Neural cell (in vitro differentiated cells): ENCODE results near the gene PTGR3. TPM values are rescaled to one million over a fixed set of nuclear protein-coding genes. Genes with fewer than 3 reads are reported as not detected.

Source experiments
- H2AFZ ChIP-seq: fragments of 200-600, 300-800 bp; sonication (generic), shearing (Covaris generic); 2 replicates; pipeline ENCODE4 v1.6.0; 2014; ENCODE audit warnings: low read depth, mild to moderate bottlenecking, antibody characterized with exemption, low read length, moderate library complexity
- H3F3A ChIP-seq: fragments of 200-600 bp; shearing (Covaris generic); 2 replicates; pipeline ENCODE4 v1.6.1; 2016; ENCODE audit warnings: mild to moderate bottlenecking, moderate library complexity, mixed read lengths, antibody characterized with exemption, low read length; ENCODE audit not compliant: insufficient read depth, poor library complexity, severe bottlenecking
- H3K27ac ChIP-seq: fragments of 200-600, 300-800 bp; sonication (generic), shearing (Covaris generic); 2 replicates; pipeline ENCODE4 v1.5.1; 2014; ENCODE audit warnings: mild to moderate bottlenecking, low read length, moderate library complexity
- H3K27me3 ChIP-seq: fragments of 300-800, 200-600 bp; sonication (generic), shearing (Covaris generic); 2 replicates; pipeline ENCODE4 v1.6.0; 2014; ENCODE audit warnings: mild to moderate bottlenecking, low read depth, low read length, moderate library complexity; ENCODE audit not compliant: insufficient read depth
- H3K36me3 ChIP-seq: fragments of 300-800, 200-600 bp; sonication (generic), shearing (Covaris generic); 2 replicates; pipeline ENCODE4 v1.5.1; 2014; ENCODE audit warnings: mild to moderate bottlenecking, antibody characterized with exemption, low read length, moderate library complexity; ENCODE audit not compliant: insufficient read depth
- H3K4me2 ChIP-seq: fragments of 300-800, 200-600 bp; sonication (generic), shearing (Covaris generic); 2 replicates; pipeline ENCODE4 v1.6.0; 2014; ENCODE audit warnings: mild to moderate bottlenecking, low read length
- H3K4me3 ChIP-seq: fragments of 300-800, 200-600 bp; sonication (generic), shearing (Covaris generic); 2 replicates; pipeline ENCODE4 v1.5.1; 2014; ENCODE audit warnings: mild to moderate bottlenecking, low read length, moderate library complexity
- H3K79me2 ChIP-seq: fragments of 200-600 bp; shearing (Covaris generic); replicated peaks from 2 replicates; pipeline ENCODE4 v1.6.0; 2014; ENCODE audit warnings: mild to moderate bottlenecking, low read length, moderate library complexity; ENCODE audit not compliant: insufficient read depth
- H3K9ac ChIP-seq: fragments of 300-800, 200-600 bp; sonication (generic), shearing (Covaris generic); 2 replicates; pipeline ENCODE4 v1.6.1; 2016; ENCODE audit warnings: mild to moderate bottlenecking, low read length, mixed read lengths
- H3K9me2 ChIP-seq: fragments of 200-600 bp; shearing (Covaris generic); 2 replicates; pipeline ENCODE4 v1.6.1; 2016; ENCODE audit warnings: mild to moderate bottlenecking, low read length, mixed read lengths; ENCODE audit not compliant: insufficient read depth
- H3K9me3 ChIP-seq: fragments of 200-600, 300-800 bp; sonication (generic), shearing (Covaris generic); 2 replicates; pipeline ENCODE4 v1.6.1; 2016; ENCODE audit warnings: mild to moderate bottlenecking, mixed run types, low read length, moderate library complexity, mixed read lengths
- H4K20me1 ChIP-seq: fragments of 200-600 bp; shearing (Covaris generic); 2 replicates; pipeline ENCODE4 v1.6.1; 2016; ENCODE audit warnings: mild to moderate bottlenecking, mixed run types; ENCODE audit not compliant: insufficient read depth
- EP300 ChIP-seq: fragments of 450-650 bp; conservative IDR thresholded peaks from 2 replicates; pipeline ENCODE4 v1.6.1; 2014; ENCODE audit warnings: antibody characterized with exemption, mild to moderate bottlenecking, moderate library complexity; ENCODE audit not compliant: poor library complexity, severe bottlenecking
- EZH2 ChIP-seq: fragments of 200-600, 300-800 bp; shearing (Covaris generic), sonication (generic); IDR thresholded peaks from 2 replicates; pipeline ENCODE4 v1.6.1; 2014; ENCODE audit warnings: antibody characterized with exemption, low read length, borderline replicate concordance, mild to moderate bottlenecking; ENCODE audit not compliant: insufficient read depth, poor library complexity, severe bottlenecking
- MXI1 ChIP-seq: fragments of 450-650 bp; conservative IDR thresholded peaks from 2 replicates; pipeline ENCODE4 v1.6.1; 2014; ENCODE audit warnings: antibody characterized with exemption, mild to moderate bottlenecking; ENCODE audit not compliant: poor library complexity, severe bottlenecking
- POLR2AphosphoS5 ChIP-seq: IDR thresholded peaks from 2 replicates; pipeline ENCODE4 v1.6.1; 2012
- RAD21 ChIP-seq: fragments of 450-650 bp; conservative IDR thresholded peaks from 2 replicates; pipeline ENCODE4 v1.6.1; 2014; ENCODE audit warnings: antibody characterized with exemption, mild to moderate bottlenecking, moderate library complexity
- SMC3 ChIP-seq: fragments of 450-650 bp; conservative IDR thresholded peaks from 2 replicates; pipeline ENCODE4 v1.6.1; 2014; ENCODE audit warnings: antibody characterized with exemption, mild to moderate bottlenecking, moderate library complexity; ENCODE audit not compliant: poor library complexity
- TAF1 ChIP-seq: IDR thresholded peaks from 2 replicates; pipeline ENCODE4 v1.6.1; 2012; ENCODE audit warnings: low read depth
- polyA plus RNA-seq: library from polyadenylated mRNA; depleted of rRNA; stranded (reverse); fragments of >200 nt; gene quantifications from 2 replicates; pipeline ENCODE4 v1.2.3, GENCODE V29; 2014
- TF ChIP-seq, protein P1 (sequence below): fragments of 450-650 bp; IDR thresholded peaks from 2 replicates; pipeline ENCODE4 v1.5.1; 2014; ENCODE audit warnings: antibody characterized with exemption, mild to moderate bottlenecking, moderate library complexity; ENCODE audit not compliant: poor library complexity, severe bottlenecking
- TF ChIP-seq, protein P2 (sequence below): IDR thresholded peaks from 2 replicates; pipeline ENCODE4 v1.6.1; 2012; ENCODE audit warnings: borderline replicate concordance

PTGR3 gene
- polyA plus RNA-seq, 1 donor from 2014 or later, result 5.9 TPM

DNA sequence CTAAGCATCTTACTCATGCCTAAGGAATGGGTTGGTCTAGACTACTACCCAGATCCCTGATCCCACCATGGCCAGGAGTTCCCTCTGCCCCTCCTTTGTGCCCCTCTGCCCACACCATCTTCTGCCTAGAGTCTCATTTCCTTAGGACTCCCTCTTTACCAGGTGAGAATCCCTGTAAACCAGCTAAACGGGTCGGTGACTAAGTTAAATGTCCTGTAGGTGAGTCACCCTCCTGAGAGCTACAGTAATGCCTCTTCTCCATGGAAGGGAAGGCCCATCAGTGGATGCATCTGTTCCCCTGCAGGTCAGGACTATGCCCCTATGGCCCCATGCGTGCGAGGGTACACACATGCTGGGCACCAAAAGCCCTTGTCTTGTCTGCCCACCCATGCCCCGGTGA lies 25.4 kb downstream of the PTGR3 start:
- no peak overlapping the region for H3K4me3 ChIP-seq
- H3K27ac ChIP-seq, result no peak overlapping the region
- no peaks in the 10 kb centered on the region for H3K27me3 ChIP-seq
- H3F3A ChIP-seq, result no peaks in the 10 kb centered on the region
- H3K9me3 ChIP-seq, result no peaks in the 10 kb centered on the region
- no peak overlapping the region for H2AFZ ChIP-seq
- no peak overlapping the region for H3K4me2 ChIP-seq
- TF ChIP-seq TAF1, result no peak
- TF ChIP-seq, protein P1, sequence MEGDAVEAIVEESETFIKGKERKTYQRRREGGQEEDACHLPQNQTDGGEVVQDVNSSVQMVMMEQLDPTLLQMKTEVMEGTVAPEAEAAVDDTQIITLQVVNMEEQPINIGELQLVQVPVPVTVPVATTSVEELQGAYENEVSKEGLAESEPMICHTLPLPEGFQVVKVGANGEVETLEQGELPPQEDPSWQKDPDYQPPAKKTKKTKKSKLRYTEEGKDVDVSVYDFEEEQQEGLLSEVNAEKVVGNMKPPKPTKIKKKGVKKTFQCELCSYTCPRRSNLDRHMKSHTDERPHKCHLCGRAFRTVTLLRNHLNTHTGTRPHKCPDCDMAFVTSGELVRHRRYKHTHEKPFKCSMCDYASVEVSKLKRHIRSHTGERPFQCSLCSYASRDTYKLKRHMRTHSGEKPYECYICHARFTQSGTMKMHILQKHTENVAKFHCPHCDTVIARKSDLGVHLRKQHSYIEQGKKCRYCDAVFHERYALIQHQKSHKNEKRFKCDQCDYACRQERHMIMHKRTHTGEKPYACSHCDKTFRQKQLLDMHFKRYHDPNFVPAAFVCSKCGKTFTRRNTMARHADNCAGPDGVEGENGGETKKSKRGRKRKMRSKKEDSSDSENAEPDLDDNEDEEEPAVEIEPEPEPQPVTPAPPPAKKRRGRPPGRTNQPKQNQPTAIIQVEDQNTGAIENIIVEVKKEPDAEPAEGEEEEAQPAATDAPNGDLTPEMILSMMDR, result no peak
- TF ChIP-seq, protein P2, sequence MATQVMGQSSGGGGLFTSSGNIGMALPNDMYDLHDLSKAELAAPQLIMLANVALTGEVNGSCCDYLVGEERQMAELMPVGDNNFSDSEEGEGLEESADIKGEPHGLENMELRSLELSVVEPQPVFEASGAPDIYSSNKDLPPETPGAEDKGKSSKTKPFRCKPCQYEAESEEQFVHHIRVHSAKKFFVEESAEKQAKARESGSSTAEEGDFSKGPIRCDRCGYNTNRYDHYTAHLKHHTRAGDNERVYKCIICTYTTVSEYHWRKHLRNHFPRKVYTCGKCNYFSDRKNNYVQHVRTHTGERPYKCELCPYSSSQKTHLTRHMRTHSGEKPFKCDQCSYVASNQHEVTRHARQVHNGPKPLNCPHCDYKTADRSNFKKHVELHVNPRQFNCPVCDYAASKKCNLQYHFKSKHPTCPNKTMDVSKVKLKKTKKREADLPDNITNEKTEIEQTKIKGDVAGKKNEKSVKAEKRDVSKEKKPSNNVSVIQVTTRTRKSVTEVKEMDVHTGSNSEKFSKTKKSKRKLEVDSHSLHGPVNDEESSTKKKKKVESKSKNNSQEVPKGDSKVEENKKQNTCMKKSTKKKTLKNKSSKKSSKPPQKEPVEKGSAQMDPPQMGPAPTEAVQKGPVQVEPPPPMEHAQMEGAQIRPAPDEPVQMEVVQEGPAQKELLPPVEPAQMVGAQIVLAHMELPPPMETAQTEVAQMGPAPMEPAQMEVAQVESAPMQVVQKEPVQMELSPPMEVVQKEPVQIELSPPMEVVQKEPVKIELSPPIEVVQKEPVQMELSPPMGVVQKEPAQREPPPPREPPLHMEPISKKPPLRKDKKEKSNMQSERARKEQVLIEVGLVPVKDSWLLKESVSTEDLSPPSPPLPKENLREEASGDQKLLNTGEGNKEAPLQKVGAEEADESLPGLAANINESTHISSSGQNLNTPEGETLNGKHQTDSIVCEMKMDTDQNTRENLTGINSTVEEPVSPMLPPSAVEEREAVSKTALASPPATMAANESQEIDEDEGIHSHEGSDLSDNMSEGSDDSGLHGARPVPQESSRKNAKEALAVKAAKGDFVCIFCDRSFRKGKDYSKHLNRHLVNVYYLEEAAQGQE, result no peak
- TF ChIP-seq MXI1, result no peak
- no peak for TF ChIP-seq POLR2AphosphoS5
- no peak for TF ChIP-seq EZH2
- no peak for TF ChIP-seq RAD21
- no peak for TF ChIP-seq EP300
- no peak for TF ChIP-seq SMC3
- no peak overlapping the region for H3K9ac ChIP-seq
- H4K20me1 ChIP-seq, result no peaks in the 10 kb centered on the region
- H3K9me2 ChIP-seq, result no peaks in the 10 kb centered on the region
- no peaks in the 10 kb centered on the region for H3K79me2 ChIP-seq
- H3K36me3 ChIP-seq, result no peaks in the 10 kb centered on the region

DNA sequence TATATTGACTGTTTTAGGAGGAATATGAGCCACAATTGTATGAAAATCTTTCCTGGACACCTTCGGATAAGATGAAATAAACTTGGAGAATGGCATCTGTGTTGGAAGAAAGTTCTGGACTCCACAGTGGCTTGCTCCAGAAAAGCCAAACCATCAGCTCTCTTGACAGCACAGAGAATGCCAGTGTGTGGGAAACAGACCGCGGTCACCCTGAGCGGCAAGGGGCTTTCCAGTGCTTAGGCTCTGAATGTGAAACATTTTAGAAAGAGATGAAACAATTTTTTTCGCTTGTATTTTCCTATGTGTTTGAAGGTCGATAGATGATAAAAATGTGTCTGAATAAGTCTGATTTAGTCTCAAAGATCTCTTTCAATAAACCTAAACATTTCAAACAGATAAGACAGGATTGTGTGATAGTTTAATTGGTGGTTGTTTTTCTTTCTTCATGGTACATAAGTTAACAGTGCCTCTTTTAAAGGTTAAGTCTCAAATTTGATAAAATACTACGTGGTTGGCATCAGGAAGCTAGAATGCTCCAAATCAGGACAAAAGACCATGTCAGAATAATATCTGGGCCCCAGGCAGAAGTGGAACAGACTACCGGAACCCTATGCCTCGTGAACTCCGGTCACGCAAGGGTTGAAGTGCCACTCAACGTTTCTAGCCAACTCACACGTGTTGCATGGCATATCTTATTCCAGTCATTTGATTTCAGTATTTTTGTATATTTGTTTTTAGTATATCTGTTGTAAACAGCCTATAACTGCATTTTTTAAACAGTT lies 28.9 kb downstream of the PTGR3 start:
- Histone ChIP-seq H3K9ac (no peak overlapping the region), H3F3A (no peaks in the 10 kb centered on the region), H3K9me2 (no peaks in the 10 kb centered on the region), H3K4me2 (no peak overlapping the region), H3K27me3 (no peaks in the 10 kb centered on the region), H2AFZ (no peak overlapping the region), H3K36me3 (no peaks in the 10 kb centered on the region), H3K4me3 (no peak overlapping the region), H3K79me2 (no peaks in the 10 kb centered on the region), H3K9me3 (no peaks in the 10 kb centered on the region), H3K27ac (no peak overlapping the region), H4K20me1 (no peaks in the 10 kb centered on the region)
- no peak for TF ChIP-seq TAF1
- no peak for TF ChIP-seq EZH2
- TF ChIP-seq POLR2AphosphoS5, result no peak
- TF ChIP-seq SMC3, result no peak
- TF ChIP-seq MXI1, result no peak
- TF ChIP-seq, protein P2, result no peak
- TF ChIP-seq RAD21, result no peak
- no peak for TF ChIP-seq EP300
